Measurements from ENCODE around the gene PCBD2. TPM values are rescaled to one million over a fixed set of nuclear protein-coding genes. Genes with fewer than 3 reads are reported as not detected.
"Not testable (repeated sequence)": the region's sequence is repeated elsewhere in the genome, so short reads cannot be mapped to it uniquely, and the experiment has no call there.

The PCBD2 gene
- total RNA-seq, 1 donor from 2014 or later: 11.5 TPM

- peaks cover 4% of the 10 kb centered on the region for H3K9me3 Mint-ChIP-seq
- no peak for DNase-seq
- no peak overlapping the region for H3K4me3 Mint-ChIP-seq
- H3K36me3 Mint-ChIP-seq (ENCODE audit: low read depth): no peaks in the 10 kb centered on the region
- no peak overlapping the region for H3K27ac Mint-ChIP-seq
- no peak for TF ChIP-seq CTCF (IDR thresholded peaks at IDR 0.05)
- CTCF ChIA-PET: no interaction called here
- H3K4me1 Mint-ChIP-seq: peaks cover 20% of the 10 kb centered on the region
- POLR2A ChIA-PET: no interaction called here
- intact Hi-C loops (cut with micrococcal nuclease): no loop called here
- ATAC-seq (ENCODE audit: low read depth): no peak
- no peaks in the 10 kb centered on the region for H3K27me3 Mint-ChIP-seq
Observed at GRCh38 chr5:134993161-134993560, 88.2 kb downstream of the PCBD2 start.

GRCh38 chr5:134994560-134995156 is 89.7 kb downstream of the PCBD2 start:
- Mint-ChIP-seq H3K9me3 (peaks cover 4% of the 10 kb centered on the region), H3K36me3 (ENCODE audit: low read depth) (no peaks in the 10 kb centered on the region), H3K4me1 (peaks cover 20% of the 10 kb centered on the region), H3K27me3 (no peaks in the 10 kb centered on the region), H3K27ac (no peak overlapping the region), H3K4me3 (peak overlapping the region; percentile 8)
- TF ChIP-seq CTCF (IDR thresholded peaks at IDR 0.05): no peak
- ChIA-PET CTCF (no interaction called here), POLR2A (no interaction called here)
- intact Hi-C loops (cut with micrococcal nuclease): no loop called here
- DNase-seq (no peak), ATAC-seq (ENCODE audit: low read depth) (peak; percentile 45)

DNA sequence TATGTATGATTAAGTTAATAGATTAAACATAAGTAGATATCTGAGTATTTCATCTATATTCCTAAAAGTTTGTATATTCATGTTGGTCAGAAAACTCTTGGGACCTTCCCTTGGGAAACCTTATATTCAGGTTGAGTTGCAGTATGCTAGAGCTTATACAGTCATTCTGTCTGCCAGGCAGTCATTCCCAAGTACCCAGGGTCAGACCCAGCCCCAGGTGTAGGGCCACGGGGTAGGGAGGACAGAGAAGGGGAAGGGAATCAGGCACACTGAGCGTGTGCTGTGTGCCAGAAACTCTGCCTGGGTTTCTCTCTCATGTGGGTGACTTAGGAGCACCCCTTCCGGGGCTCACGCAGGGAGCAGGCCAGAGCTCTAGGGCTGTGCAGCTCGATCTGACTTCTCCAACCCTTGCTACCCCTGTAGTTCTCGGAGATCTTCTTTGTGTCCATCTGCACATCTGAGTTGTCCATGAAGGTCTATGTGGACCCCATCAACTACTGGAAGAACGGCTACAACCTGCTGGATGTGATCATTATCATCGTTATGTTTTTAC is 91.0 kb downstream of the PCBD2 start:
- no peak overlapping the region for H3K27ac Mint-ChIP-seq
- ATAC-seq (ENCODE audit: low read depth) (no peak), DNase-seq (no peak)
- intact Hi-C loops (cut with micrococcal nuclease): no loop called here
- ChIA-PET POLR2A (no interaction called here), CTCF (no interaction called here)
- no peak overlapping the region for H3K4me3 Mint-ChIP-seq
- H3K9me3 Mint-ChIP-seq: peaks cover 3% of the 10 kb centered on the region
- TF ChIP-seq CTCF (IDR thresholded peaks at IDR 0.05): no peak
- H3K36me3 Mint-ChIP-seq (ENCODE audit: low read depth): no peaks in the 10 kb centered on the region
- H3K4me1 Mint-ChIP-seq: peaks cover 20% of the 10 kb centered on the region
- H3K27me3 Mint-ChIP-seq: no peaks in the 10 kb centered on the region

DNA sequence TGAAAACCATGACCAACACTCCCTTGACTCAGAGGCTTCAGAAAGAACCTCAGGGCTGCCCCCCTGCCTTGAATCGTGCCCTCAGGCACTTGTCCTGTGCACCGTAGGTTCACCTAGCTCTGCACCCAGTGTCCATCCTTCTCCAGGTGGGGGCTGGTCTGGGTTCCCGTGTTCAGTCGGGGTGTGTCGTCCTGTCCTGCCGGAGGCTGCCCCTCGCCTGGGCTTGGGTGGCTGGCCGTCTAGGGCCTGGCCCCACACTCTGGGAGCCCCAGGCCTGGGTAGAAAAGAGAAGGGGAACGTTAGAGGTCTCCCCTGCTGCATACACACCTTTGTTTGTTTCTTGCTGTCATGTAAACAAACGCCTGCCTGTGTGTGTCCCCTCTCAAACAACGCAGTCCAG is 92.1 kb downstream of the PCBD2 start:
- no peak for TF ChIP-seq CTCF (IDR thresholded peaks at IDR 0.05)
- Mint-ChIP-seq H3K36me3 (ENCODE audit: low read depth) (no peaks in the 10 kb centered on the region), H3K4me3 (no peak overlapping the region), H3K9me3 (no peaks in the 10 kb centered on the region), H3K27ac (no peak overlapping the region), H3K27me3 (no peaks in the 10 kb centered on the region), H3K4me1 (peaks cover 20% of the 10 kb centered on the region)
- ChIA-PET POLR2A (no interaction called here), CTCF (no interaction called here)
- ATAC-seq (ENCODE audit: low read depth) (no peak), DNase-seq (no peak)
- intact Hi-C loops (cut with micrococcal nuclease): no loop called here

- H3K9me3 Mint-ChIP-seq; H3K27ac Mint-ChIP-seq; ATAC-seq (ENCODE audit: low read depth); H3K36me3 Mint-ChIP-seq (ENCODE audit: low read depth); H3K4me3 Mint-ChIP-seq; POLR2A ChIA-PET; DNase-seq; H3K27me3 Mint-ChIP-seq; intact Hi-C loops (cut with micrococcal nuclease); CTCF ChIA-PET: not testable (repeated sequence)
- peaks cover 20% of the 10 kb centered on the region for H3K4me1 Mint-ChIP-seq
Observed at GRCh38 chr5:134998068-134998467, 93.1 kb downstream of the PCBD2 start.

DNA sequence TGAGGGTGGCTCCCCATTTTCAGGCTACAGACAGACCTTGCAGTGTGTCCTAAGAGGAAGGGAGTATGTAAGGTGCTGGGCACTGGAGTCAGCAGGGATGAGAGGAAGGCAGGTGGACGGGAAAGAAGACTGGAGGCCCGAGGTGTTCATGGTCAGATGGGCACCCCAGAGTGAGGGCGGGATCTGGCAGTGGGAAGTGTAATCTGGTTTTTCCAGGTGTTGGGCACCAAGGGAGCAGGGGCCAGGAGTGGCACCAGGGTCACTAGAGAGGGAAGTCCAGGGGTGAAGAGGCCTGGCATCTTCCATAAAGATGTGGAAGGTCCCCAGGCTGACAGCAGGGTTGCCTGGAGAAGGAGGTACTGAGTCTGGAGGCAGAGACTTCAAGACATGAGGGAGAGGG is 99.4 kb downstream of the PCBD2 start:
- Mint-ChIP-seq H3K36me3 (ENCODE audit: low read depth) (no peaks in the 10 kb centered on the region), H3K9me3 (no peaks in the 10 kb centered on the region), H3K4me1 (no peaks in the 10 kb centered on the region), H3K4me3 (no peak overlapping the region), H3K27ac (no peak overlapping the region), H3K27me3 (peaks cover 8% of the 10 kb centered on the region)
- POLR2A ChIA-PET: no interaction called here
- no peak for DNase-seq
- CTCF ChIA-PET: no interaction called here
- intact Hi-C loops (cut with micrococcal nuclease): no loop called here
- no peak for TF ChIP-seq CTCF (IDR thresholded peaks at IDR 0.05)
- no peak for ATAC-seq (ENCODE audit: low read depth)

Measured in activated B cell treated with CpG ODN at 0.5 μM for 24 hours (primary cell).